ENCODE measurements around the gene SLC22A1.
A peak's percentile ranks its signal among the peaks of the same experiment; 100 is the strongest.
"Not testable (repeated sequence)": the region's sequence is repeated elsewhere in the genome, so short reads cannot be mapped to it uniquely, and the experiment has no call there.

SLC22A1 gene

GRCh38 chr6:160131636-160132296 is 10.2 kb downstream of the SLC22A1 start:
- in situ Hi-C loops (cut with MboI; ENCODE audit: low sequenced_read_pairs, unreplicated experiment): loop anchor here (25.0 kb wide), 1 partner anchor 331 kb away; no protein-coding TSS in a partner anchor
- no peak for TF ChIP-seq CTCF (IDR thresholded peaks at IDR 0.05; ENCODE audit: borderline replicate concordance, control extremely low read depth, extremely low read depth, insufficient read depth, missing control alignments)
- DNase-seq (ENCODE audit: low spot score): peak; percentile 22

GRCh38 chr6:160132297-160132637 is 10.7 kb downstream of the SLC22A1 start:
- DNase-seq (ENCODE audit: low spot score): peak; percentile 29
- in situ Hi-C loops (cut with MboI; ENCODE audit: low sequenced_read_pairs, unreplicated experiment): loop anchor here (25.0 kb wide), 1 partner anchor 330 kb away; no protein-coding TSS in a partner anchor
- no peak for TF ChIP-seq CTCF (IDR thresholded peaks at IDR 0.05; ENCODE audit: borderline replicate concordance, control extremely low read depth, extremely low read depth, insufficient read depth, missing control alignments)

- DNase-seq (ENCODE audit: low spot score): peak; percentile 40
- in situ Hi-C loops (cut with MboI; ENCODE audit: low sequenced_read_pairs, unreplicated experiment): loop anchor here (25.0 kb wide), 1 partner anchor 329 kb away; no protein-coding TSS in a partner anchor
- no peak for TF ChIP-seq CTCF (IDR thresholded peaks at IDR 0.05; ENCODE audit: borderline replicate concordance, control extremely low read depth, extremely low read depth, insufficient read depth, missing control alignments)
Observed at GRCh38 chr6:160132776-160133338, 11.2 kb downstream of the SLC22A1 start.

GRCh38 chr6:160133441-160134336 is 12.1 kb downstream of the SLC22A1 start:
- in situ Hi-C loops (cut with MboI; ENCODE audit: low sequenced_read_pairs, unreplicated experiment): loop anchor here (25.0 kb wide), 1 partner anchor 329 kb away; no protein-coding TSS in a partner anchor
- DNase-seq (ENCODE audit: low spot score): peak; percentile 20
- no peak for TF ChIP-seq CTCF (IDR thresholded peaks at IDR 0.05; ENCODE audit: borderline replicate concordance, control extremely low read depth, extremely low read depth, insufficient read depth, missing control alignments)

GRCh38 chr6:160134337-160134751 is 12.7 kb downstream of the SLC22A1 start:
- not testable (repeated sequence) for DNase-seq (ENCODE audit: low spot score)
- in situ Hi-C loops (cut with MboI; ENCODE audit: low sequenced_read_pairs, unreplicated experiment): loop anchor here (25.0 kb wide), 1 partner anchor 328 kb away; no protein-coding TSS in a partner anchor

- no peak for DNase-seq (ENCODE audit: low spot score)
- TF ChIP-seq CTCF (IDR thresholded peaks at IDR 0.05; ENCODE audit: borderline replicate concordance, control extremely low read depth, extremely low read depth, insufficient read depth, missing control alignments): no peak
- in situ Hi-C loops (cut with MboI; ENCODE audit: low sequenced_read_pairs, unreplicated experiment): loop anchor here (25.0 kb wide), 1 partner anchor 327 kb away; no protein-coding TSS in a partner anchor
Observed at GRCh38 chr6:160134779-160135547, 13.3 kb downstream of the SLC22A1 start.
